GM23338 (cell line): ENCODE measurements around the gene CNTN1.

ENCODE experiments used
- CREB1 ChIP-seq: fragments of 250-450 bp; sonication (Bioruptor Pico); IDR thresholded peaks from 2 replicates; pipeline ENCODE4 v1.5.0; 2020; ENCODE audit warnings: low read depth, mild to moderate bottlenecking, moderate library complexity
- CTCF ChIP-seq, 2 experiments: fragments of 200-600 bp in 1 of 2; sonication (generic) in 1 of 2; conservative IDR thresholded peaks; 2 replicates each; pipeline versions ENCODE4 v1.5.1 to v1.6.1; 2016 to 2017; ENCODE audit warnings: antibody characterized with exemption in 2 of 2, low read depth in 2 of 2, mild to moderate bottlenecking in 2 of 2, moderate library complexity in 1 of 2
- EZH2 ChIP-seq: fragments of 200-600 bp; sonication (generic); IDR thresholded peaks from one replicate; pipeline ENCODE4 v1.8.0; 2017; ENCODE audit warnings: antibody characterized with exemption, mild to moderate bottlenecking, low read depth; ENCODE audit not compliant: unreplicated experiment
- EZH2phosphoT487 ChIP-seq: fragments of 200-600 bp; sonication (generic); IDR thresholded peaks from one replicate; pipeline ENCODE4 v1.8.1; 2018; ENCODE audit warnings: antibody characterized with exemption; ENCODE audit not compliant: unreplicated experiment
- JUNB ChIP-seq: IDR thresholded peaks from one replicate; pipeline ENCODE4 v1.6.1; 2016; ENCODE audit warnings: antibody characterized with exemption; ENCODE audit not compliant: unreplicated experiment
- NANOG ChIP-seq: IDR thresholded peaks from 2 replicates; pipeline ENCODE4 v1.6.1; 2016; ENCODE audit warnings: antibody characterized with exemption, borderline replicate concordance
- POLR2AphosphoS5 ChIP-seq: IDR thresholded peaks from 2 replicates; pipeline ENCODE4 v1.6.1; 2016; ENCODE audit warnings: antibody characterized with exemption, low read depth
- REST ChIP-seq: IDR thresholded peaks from one replicate; pipeline ENCODE4 v1.6.1; 2018; ENCODE audit warnings: antibody characterized with exemption; ENCODE audit not compliant: unreplicated experiment

GRCh38 chr12:40801861-40802260, 109.6 kb downstream of the CNTN1 start:
- TF ChIP-seq POLR2AphosphoS5: no peak
- TF ChIP-seq CTCF (conservative IDR thresholded peaks at IDR 0.05; ENCODE audit: low read depth in 2 of 2): no peak
- TF ChIP-seq REST: no peak
- no peak for TF ChIP-seq EZH2
- no peak for TF ChIP-seq EZH2phosphoT487
- no peak for TF ChIP-seq CREB1
- no peak for TF ChIP-seq JUNB
- TF ChIP-seq NANOG: no peak
